Measurements from ENCODE around the gene MAST4.

MAST4 gene

DNA sequence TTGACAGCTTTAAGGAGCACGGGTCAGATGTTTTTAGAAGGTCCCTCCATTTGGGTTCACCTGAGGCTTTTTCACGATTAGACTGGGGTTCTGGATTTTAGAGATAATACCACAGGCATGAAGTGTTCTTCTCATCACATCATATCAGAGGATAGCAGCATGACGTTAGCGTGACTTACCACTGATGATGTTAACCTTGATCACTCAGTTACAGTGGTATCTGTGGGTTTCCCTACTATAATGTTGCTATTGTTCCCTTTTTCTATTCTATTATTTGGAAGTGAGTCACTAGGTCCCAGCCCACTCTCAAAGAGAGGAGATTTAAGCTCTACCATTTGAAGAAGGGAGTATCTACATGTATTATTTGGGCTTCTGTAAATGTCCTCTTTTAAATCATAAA lies 300.0 kb downstream of the MAST4 start:
- DNase-seq (ENCODE audit: extremely low read depth in 1 of 2, low read depth in 1 of 2): no peak

GRCh38 chr5:66897356-66897755 lies 301.2 kb downstream of the MAST4 start:
- DNase-seq (ENCODE audit: extremely low read depth in 1 of 2, low read depth in 1 of 2): no peak

GRCh38 chr5:66898241-66898995 lies 302.2 kb downstream of the MAST4 start:
- DNase-seq (ENCODE audit: extremely low read depth in 1 of 2, low read depth in 1 of 2): no peak

DNA sequence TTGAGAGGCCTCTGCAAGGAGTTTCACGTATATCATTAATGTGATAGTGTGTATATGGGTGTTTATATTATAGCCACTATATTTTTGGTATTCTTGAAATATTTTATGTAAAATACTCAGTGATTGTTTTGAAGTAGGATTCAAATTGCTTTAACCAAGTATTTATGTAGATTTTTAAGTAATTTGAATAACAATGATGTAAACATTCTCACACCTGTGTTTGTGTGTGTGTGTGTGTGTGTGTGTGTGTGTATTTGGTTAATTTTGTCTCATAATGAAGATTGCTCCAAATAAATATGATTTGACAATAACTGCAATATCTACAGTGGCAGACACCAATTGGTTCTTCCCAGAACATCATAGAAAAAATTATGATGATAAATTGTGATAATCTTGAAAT lies 307.0 kb downstream of the MAST4 start:
- no peak for DNase-seq (ENCODE audit: extremely low read depth in 1 of 2, low read depth in 1 of 2)

GRCh38 chr5:66903709-66904108 lies 307.5 kb downstream of the MAST4 start:
- DNase-seq (ENCODE audit: extremely low read depth in 1 of 2, low read depth in 1 of 2): no peak

DNA sequence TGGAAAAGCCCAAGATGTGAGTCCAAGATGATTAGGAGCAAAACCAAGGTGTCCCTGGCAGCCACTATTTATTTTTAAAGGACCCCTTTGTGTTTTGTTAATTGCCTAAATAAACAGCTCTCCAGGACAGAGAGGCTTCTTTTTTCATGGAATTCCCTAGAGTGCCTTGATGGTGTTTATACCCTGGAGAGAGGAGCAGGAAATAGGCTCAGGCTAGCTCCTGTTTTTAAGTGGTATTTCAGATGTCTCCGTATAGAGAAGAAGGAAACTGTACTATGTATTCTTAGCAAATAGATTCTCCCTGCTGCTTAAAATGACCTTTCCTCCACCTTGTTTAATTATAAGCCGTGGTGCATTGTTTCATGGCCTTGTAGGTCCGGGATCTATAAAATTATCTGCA lies 308.0 kb downstream of the MAST4 start:
- no peak for DNase-seq (ENCODE audit: extremely low read depth in 1 of 2, low read depth in 1 of 2)

DNA sequence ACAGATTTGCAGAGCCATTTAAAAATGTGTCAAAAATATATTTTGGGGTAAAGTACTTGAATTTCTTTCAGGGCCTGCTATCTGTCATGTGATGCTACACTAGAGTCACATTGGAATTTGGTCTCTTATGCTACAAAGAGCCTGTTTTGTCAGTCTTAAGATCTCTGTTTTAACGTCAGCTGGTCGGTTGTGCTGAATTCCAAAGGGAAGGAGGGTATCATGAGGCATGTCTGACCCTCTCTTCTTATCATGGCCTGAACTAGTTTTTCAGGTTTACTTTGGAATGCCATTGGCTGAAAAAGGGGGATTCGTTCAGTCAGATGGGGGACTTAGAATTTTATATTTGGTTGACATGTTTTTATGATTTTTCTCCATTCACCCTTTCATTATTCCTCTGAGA lies 309.8 kb downstream of the MAST4 start:
- no peak for DNase-seq (ENCODE audit: extremely low read depth in 1 of 2, low read depth in 1 of 2)

DNA sequence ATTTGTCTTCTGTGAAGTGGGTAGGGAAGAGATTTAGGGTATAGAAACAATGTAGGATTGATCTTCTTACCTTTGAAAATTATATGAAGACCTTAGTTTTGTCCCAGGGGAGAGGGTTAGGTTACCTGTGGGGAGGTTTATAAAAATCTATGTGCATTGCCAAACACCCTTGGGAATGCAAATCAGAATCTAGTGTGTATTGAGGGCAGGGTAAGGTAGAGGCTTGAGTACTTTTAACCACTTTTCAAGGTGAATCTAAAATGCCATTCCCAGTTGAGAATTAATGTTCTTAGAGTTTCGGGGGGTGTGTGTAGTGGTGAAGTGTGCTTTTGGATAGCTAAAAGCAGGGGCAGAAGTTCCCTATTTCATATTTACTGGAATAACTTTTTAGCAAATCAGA lies 312.0 kb downstream of the MAST4 start:
- DNase-seq (ENCODE audit: extremely low read depth in 1 of 2, low read depth in 1 of 2): no peak

DNA sequence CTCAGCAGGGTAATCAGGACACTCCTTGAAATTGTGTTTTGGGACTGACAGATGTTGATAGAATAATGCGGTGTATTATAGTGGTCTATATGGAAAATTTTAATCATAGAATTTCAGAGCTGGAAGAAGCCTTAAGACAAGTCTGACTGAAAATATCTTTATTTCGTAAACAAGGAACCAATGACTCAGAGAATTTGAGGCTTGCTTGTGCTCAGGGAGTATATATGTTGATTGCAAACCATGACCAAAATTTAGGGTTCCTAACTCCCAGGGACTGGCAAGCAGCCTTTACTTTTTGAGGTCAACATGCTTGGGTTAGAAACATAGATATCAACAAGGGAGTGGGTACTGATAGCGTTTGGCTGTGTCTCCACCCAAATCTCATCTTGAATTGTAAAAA lies 313.2 kb downstream of the MAST4 start:
- no peak for DNase-seq (ENCODE audit: extremely low read depth in 1 of 2, low read depth in 1 of 2)

DNA sequence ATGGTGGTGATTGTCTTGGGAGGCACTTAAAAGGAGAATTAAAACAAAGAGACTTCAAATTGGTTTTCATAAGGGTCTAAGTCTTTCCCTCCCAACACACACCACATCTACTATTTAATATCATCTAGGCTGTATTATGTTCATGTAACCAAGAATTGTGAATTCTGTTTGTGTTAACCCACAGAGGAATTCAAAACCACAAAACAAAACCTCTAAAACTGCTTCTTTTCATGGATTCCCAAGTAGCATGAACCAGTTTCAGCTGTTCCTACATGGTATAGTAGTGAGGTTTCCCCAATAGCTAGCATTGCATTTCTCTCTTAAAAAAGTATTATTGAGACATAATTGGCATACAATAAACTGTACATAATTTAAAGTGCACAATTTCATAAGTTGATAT lies 316.6 kb downstream of the MAST4 start:
- no peak for DNase-seq (ENCODE audit: extremely low read depth in 1 of 2, low read depth in 1 of 2)

- no peak for DNase-seq (ENCODE audit: extremely low read depth in 1 of 2, low read depth in 1 of 2)
These were observed 319.3 kb downstream of the MAST4 start for GRCh38 chr5:66915531-66915930.

DNA sequence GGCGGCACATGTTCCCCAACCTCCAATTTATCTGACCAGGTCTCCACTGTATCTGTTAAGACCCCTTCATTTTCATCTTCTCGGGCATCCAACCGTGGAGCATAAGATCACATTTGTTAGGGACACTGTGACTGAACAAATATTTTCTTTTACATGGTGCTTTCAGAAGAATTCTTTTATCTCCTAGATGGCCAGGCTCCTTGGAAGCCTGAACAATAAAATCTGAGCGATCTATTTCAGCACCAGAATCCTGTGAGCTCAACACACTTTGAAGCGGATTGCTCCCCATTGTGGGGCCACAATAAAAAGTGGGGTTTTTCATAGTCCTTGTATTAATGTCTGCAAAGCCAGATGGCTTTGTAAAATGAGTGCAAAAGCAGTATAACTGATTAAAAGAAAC lies 326.7 kb downstream of the MAST4 start:
- no peak for DNase-seq (ENCODE audit: extremely low read depth in 1 of 2, low read depth in 1 of 2)

DNA sequence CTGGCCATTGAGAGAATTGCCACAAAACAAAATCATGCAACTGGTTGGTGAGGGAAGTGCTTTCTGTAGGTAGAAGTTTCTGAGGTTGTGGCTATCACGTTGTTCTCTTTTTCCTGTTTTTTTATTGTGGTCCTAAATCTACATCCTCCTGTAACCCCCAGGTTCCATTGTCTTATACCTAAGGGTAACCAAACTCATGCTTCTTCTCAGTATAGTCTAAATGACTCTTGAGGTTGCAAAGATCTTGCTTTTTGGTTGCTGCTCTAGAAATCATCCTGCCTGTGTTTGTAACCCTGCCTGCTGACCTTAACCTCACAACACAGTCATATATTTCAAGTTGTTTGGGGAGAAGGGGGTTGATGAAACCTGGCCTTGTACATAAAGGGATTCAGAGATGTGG lies 327.3 kb downstream of the MAST4 start:
- no peak for DNase-seq (ENCODE audit: extremely low read depth in 1 of 2, low read depth in 1 of 2)

- no peak for DNase-seq (ENCODE audit: extremely low read depth in 1 of 2, low read depth in 1 of 2)
These were observed 327.7 kb downstream of the MAST4 start for GRCh38 chr5:66923922-66924321.

- no peak for DNase-seq (ENCODE audit: extremely low read depth in 1 of 2, low read depth in 1 of 2)
These were observed 330.9 kb downstream of the MAST4 start for GRCh38 chr5:66927140-66927539.

DNA sequence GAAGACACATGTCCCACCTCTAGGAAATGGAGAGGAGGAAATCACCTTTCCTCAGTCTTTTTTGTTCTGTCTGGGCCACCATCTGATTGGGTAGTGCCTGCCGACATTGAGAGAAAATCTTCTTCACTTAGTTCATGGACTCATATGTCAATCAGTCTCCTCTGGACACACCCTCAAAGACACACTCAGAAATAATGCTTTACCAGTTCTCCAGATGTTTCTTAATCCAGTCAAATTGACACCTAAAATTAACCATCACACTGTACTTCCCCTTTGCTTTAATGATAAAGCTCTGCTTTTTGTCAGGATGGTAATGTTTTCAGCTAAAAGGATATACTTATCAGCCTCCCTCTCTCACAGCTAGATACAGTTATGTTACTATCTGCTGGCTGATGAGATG lies 333.1 kb downstream of the MAST4 start:
- no peak for DNase-seq (ENCODE audit: extremely low read depth in 1 of 2, low read depth in 1 of 2)

- no peak for DNase-seq (ENCODE audit: extremely low read depth in 1 of 2, low read depth in 1 of 2)
These were observed 333.8 kb downstream of the MAST4 start for GRCh38 chr5:66929995-66930394.

- DNase-seq (ENCODE audit: extremely low read depth in 1 of 2, low read depth in 1 of 2): no peak
These were observed 335.5 kb downstream of the MAST4 start for GRCh38 chr5:66931651-66932050.

DNA sequence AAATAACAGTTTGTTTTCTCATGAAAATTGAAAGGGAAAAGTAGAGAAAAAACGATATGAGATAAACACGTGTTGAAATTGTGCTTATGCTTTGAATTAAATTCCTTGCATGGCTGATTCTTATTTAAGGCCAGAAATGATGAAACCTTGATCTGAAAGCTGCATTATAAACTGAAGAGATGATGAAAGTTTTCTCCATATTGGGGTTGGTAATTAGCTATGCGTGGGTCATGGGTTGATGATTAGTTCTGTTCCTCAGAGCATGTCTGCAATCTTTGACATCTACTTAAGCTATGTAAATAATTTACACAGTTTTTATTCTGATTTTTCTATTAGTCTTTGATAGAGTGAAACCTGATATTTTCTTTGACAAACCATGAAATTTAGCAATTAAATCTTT lies 336.3 kb downstream of the MAST4 start:
- DNase-seq (ENCODE audit: extremely low read depth in 1 of 2, low read depth in 1 of 2): no peak

- no peak for DNase-seq (ENCODE audit: extremely low read depth in 1 of 2, low read depth in 1 of 2)
These were observed 336.9 kb downstream of the MAST4 start for GRCh38 chr5:66933066-66933465.

GRCh38 chr5:66939094-66939493 lies 342.9 kb downstream of the MAST4 start:
- no peak for DNase-seq (ENCODE audit: extremely low read depth in 1 of 2, low read depth in 1 of 2)

DNA sequence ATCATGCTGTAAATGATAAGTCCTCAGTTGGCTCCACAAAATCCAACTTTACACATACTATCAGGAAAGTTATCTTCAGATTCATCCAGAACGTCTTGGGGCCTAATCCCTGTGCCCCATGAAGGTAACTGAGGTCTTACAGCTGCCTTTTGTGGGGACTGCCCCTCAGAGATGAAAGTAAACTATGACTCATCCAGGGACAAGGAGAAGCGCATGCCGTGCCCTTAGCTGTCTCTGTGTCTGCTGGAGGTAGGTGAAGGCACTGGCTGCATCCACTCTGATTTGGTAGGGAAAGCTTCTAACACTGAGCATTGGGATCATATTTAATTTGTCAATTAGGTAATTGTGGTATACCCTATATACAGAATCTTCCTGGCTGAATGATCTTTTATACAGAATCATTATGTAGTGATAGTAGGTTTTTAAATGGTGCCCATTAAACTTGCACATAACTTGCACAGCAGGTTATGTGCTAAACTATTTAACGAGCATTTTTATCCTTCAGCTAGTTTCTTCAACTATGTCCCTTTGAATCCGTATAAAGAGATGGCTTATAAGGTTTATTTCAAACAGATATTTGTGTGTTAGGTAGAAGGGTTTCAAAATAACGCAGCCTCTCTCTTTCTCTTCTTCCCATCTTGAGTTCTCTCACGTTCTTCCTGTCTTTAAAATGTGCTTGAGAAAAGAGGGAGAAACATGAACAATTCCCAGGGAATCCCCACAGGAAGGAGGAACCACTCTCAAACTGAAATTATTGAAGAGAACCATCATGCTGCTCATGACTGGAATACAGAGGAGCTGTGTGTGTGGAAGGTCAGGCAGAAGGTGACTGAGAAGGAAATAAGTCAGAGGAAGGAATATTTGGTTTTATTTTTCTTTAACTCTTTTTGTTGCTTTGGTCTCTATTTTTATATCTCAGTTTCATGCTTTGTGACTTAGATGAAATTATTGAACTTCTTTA lies 349.5 kb downstream of the MAST4 start:
- DNase-seq (ENCODE audit: extremely low read depth in 1 of 2, low read depth in 1 of 2): no peak
